Left ventricle myocardium inferior (tissue), 1 donor: ENCODE measurements around the gene C17orf78. TPM values are rescaled to one million over a fixed set of nuclear protein-coding genes. Genes with fewer than 3 reads are reported as not detected.

Source experiments
- DNase-seq: peaks from one replicate; pipeline ENCODE4 v3.0.0-alpha.2; 2020
- H3K27ac ChIP-seq: fragments of 200-600 bp; replicated peaks from 2 replicates; pipeline ENCODE4 v1.8.0; 2021
- H3K27me3 ChIP-seq: fragments of 200-600 bp; 2 replicates; pipeline ENCODE4 v1.8.0; 2021; ENCODE audit warnings: low read depth
- H3K36me3 ChIP-seq: fragments of 200-600 bp; 2 replicates; pipeline ENCODE4 v1.8.0; 2021
- H3K4me1 ChIP-seq: fragments of 200-600 bp; 2 replicates; pipeline ENCODE4 v1.8.0; 2021
- H3K4me3 ChIP-seq: fragments of 200-600 bp; 2 replicates; pipeline ENCODE4 v1.8.0; 2021; ENCODE audit warnings: mild to moderate bottlenecking, moderate library complexity
- H3K9me3 ChIP-seq: fragments of 200-600 bp; replicated peaks from 2 replicates; pipeline ENCODE4 v1.8.0; 2021
- CTCF ChIP-seq: fragments of 200-600 bp; IDR thresholded peaks from 2 replicates; pipeline ENCODE4 v1.8.0; 2021; ENCODE audit warnings: antibody characterized with exemption, mild to moderate bottlenecking, borderline replicate concordance
- intact Hi-C: fragments of 100-400 bp; cut with micrococcal nuclease; formaldehyde crosslinking; loops from one replicate; pipeline ENCODE4 v1.11.0; 2022
- total RNA-seq: library from RNA; stranded (reverse); fragmentation: NEBNext Ultra II Directional; extraction: Animal tissue kit (Norgen Biotek cat#: 25700); gene quantifications from one replicate; pipeline ENCODE4 v1.2.1, GENCODE V29; 2021
- donor health status: DM: no; HTN: yes; CAD: no; lungs with severe emphysema.

C17orf78 gene
- total RNA-seq, 1 donor from 2014 or later: not detected

GRCh38 chr17:37359682-37360188, 16.1 kb upstream of the C17orf78 start:
- peak overlapping the region; percentile 88 for H3K4me3 ChIP-seq
- peaks cover 30% of the 10 kb centered on the region for H3K4me1 ChIP-seq
- peak overlapping the region; percentile 91 for H3K27ac ChIP-seq
- no peaks in the 10 kb centered on the region for H3K36me3 ChIP-seq
- intact Hi-C loops: no loop called here
- no peak for DNase-seq
- H3K27me3 ChIP-seq: no peaks in the 10 kb centered on the region
- H3K9me3 ChIP-seq: no peaks in the 10 kb centered on the region
- no peak for TF ChIP-seq CTCF

- intact Hi-C loops: no loop called here
- DNase-seq: no peak
- H3K27ac ChIP-seq: no peak overlapping the region
Measured at GRCh38 chr17:37360632-37361031, 15.2 kb upstream of the C17orf78 start.

GRCh38 chr17:37361543-37361942, 14.2 kb upstream of the C17orf78 start:
- Histone ChIP-seq H3K27me3 (no peaks in the 10 kb centered on the region), H3K4me1 (peaks cover 30% of the 10 kb centered on the region), H3K27ac (no peak overlapping the region), H3K36me3 (no peaks in the 10 kb centered on the region), H3K4me3 (no peak overlapping the region), H3K9me3 (no peaks in the 10 kb centered on the region)
- TF ChIP-seq CTCF: no peak
- intact Hi-C loops: no loop called here
- DNase-seq: no peak

More at GRCh38 chr17:37360632-37361031, 15.2 kb upstream of the C17orf78 start:
- H3K9me3 ChIP-seq: no peaks in the 10 kb centered on the region
- H3K27me3 ChIP-seq: no peaks in the 10 kb centered on the region
- no peak for TF ChIP-seq CTCF
- no peaks in the 10 kb centered on the region for H3K36me3 ChIP-seq
- H3K4me3 ChIP-seq: no peak overlapping the region
- H3K4me1 ChIP-seq: peaks cover 30% of the 10 kb centered on the region

GRCh38 chr17:37365589-37365988, 10.2 kb upstream of the C17orf78 start:
- Histone ChIP-seq H3K36me3 (no peaks in the 10 kb centered on the region), H3K4me3 (no peak overlapping the region), H3K4me1 (no peaks in the 10 kb centered on the region), H3K27ac (no peak overlapping the region), H3K27me3 (no peaks in the 10 kb centered on the region), H3K9me3 (no peaks in the 10 kb centered on the region)
- no peak for TF ChIP-seq CTCF
- intact Hi-C loops: no loop called here
- DNase-seq: no peak

GRCh38 chr17:37368577-37368976, 7.2 kb upstream of the C17orf78 start:
- no peaks in the 10 kb centered on the region for H3K4me1 ChIP-seq
- no peak overlapping the region for H3K4me3 ChIP-seq
- H3K27me3 ChIP-seq: no peaks in the 10 kb centered on the region
- intact Hi-C loops: no loop called here
- H3K36me3 ChIP-seq: no peaks in the 10 kb centered on the region
- H3K27ac ChIP-seq: no peak overlapping the region
- no peak for TF ChIP-seq CTCF
- H3K9me3 ChIP-seq: no peaks in the 10 kb centered on the region
- DNase-seq: no peak
